Glomerular endothelial cell (primary cell): ENCODE data around the gene GRM4. TPM values are rescaled to one million over a fixed set of nuclear protein-coding genes. Genes with fewer than 3 reads are reported as not detected.

ENCODE experiments used
- DNase-seq: peaks from one replicate; pipeline ENCODE4 v3.0.0-alpha.2; 2011; ENCODE audit warnings: low read depth, low spot score; ENCODE audit errors: extremely low read depth
- total RNA-seq: library from RNA; depleted of rRNA; stranded (reverse); fragments of >200 nt; gene quantifications from 2 replicates; pipeline ENCODE4 v1.2.3, GENCODE V29; 2015

The GRM4 gene
- total RNA-seq, 1 donor from 2014 or later: not detected

- no peak for DNase-seq
Measured at GRCh38 chr6:34066772-34067770, 78.8 kb downstream of the GRM4 start.

- no peak for DNase-seq
Measured at GRCh38 chr6:34066218-34066571, 79.7 kb downstream of the GRM4 start.

GRCh38 chr6:34065466-34066217, 80.2 kb downstream of the GRM4 start:
- no peak for DNase-seq

- DNase-seq: no peak
Measured at GRCh38 chr6:34064675-34065074, 81.2 kb downstream of the GRM4 start.

GRCh38 chr6:34063651-34064050, 82.2 kb downstream of the GRM4 start:
- DNase-seq: no peak

- no peak for DNase-seq
Measured at GRCh38 chr6:34062815-34063214, 83.1 kb downstream of the GRM4 start.

GRCh38 chr6:34062156-34062555, 83.7 kb downstream of the GRM4 start:
- no peak for DNase-seq

GRCh38 chr6:34061348-34061747, 84.5 kb downstream of the GRM4 start:
- no peak for DNase-seq

- no peak for DNase-seq
Measured at GRCh38 chr6:34059914-34060313, 86.0 kb downstream of the GRM4 start.

- DNase-seq: no peak
Measured at GRCh38 chr6:34059136-34059731, 86.7 kb downstream of the GRM4 start.

- no peak for DNase-seq
Measured at GRCh38 chr6:34057790-34058189, 88.1 kb downstream of the GRM4 start.

GRCh38 chr6:34057191-34057590, 88.7 kb downstream of the GRM4 start:
- DNase-seq: no peak

GRCh38 chr6:34056305-34057108, 89.4 kb downstream of the GRM4 start:
- DNase-seq: no peak

GRCh38 chr6:34055223-34055933, 90.5 kb downstream of the GRM4 start:
- DNase-seq: peak; percentile 7

- no peak for DNase-seq
Measured at GRCh38 chr6:34053721-34054120, 92.2 kb downstream of the GRM4 start.

- DNase-seq: no peak
Measured at GRCh38 chr6:34052918-34053608, 92.8 kb downstream of the GRM4 start.

- no peak for DNase-seq
Measured at GRCh38 chr6:34052071-34052825, 93.6 kb downstream of the GRM4 start.

- DNase-seq: no peak
Measured at GRCh38 chr6:34051331-34051919, 94.5 kb downstream of the GRM4 start.
